SU-DHL-6 (cell line): ENCODE results near the gene AVEN.

ENCODE experiments used
- H2AFZ ChIP-seq: fragments of 200-600 bp; sonication (generic); 2 replicates; pipeline ENCODE4 v1.6.1; 2014; ENCODE audit warnings: low read depth, mild to moderate bottlenecking, moderate library complexity, mixed read lengths, antibody characterized with exemption, low read length; ENCODE audit not compliant: severe bottlenecking
- H3F3A ChIP-seq: fragments of 200-600 bp; shearing (Covaris generic); 2 replicates; pipeline ENCODE4 v1.6.0; 2016; ENCODE audit warnings: antibody characterized with exemption, mild to moderate bottlenecking; ENCODE audit not compliant: insufficient read depth
- H3K27ac ChIP-seq: fragments of 200-600 bp; sonication (generic); 2 replicates; pipeline ENCODE4 v1.5.1; 2016; ENCODE audit warnings: low read depth, mild to moderate bottlenecking, low read length, moderate library complexity, mixed read lengths
- H3K27me3 ChIP-seq: fragments of 200-600 bp; sonication (generic), shearing (Covaris generic); 2 replicates; pipeline ENCODE4 v1.6.0; 2014; ENCODE audit warnings: mild to moderate bottlenecking, low read length
- H3K36me3 ChIP-seq: fragments of 200-600 bp; sonication (generic); 2 replicates; pipeline ENCODE4 v1.6.1; 2014; ENCODE audit warnings: mild to moderate bottlenecking, low read length, mixed read lengths
- H3K4me2 ChIP-seq: fragments of 300-600, 200-600 bp; shearing (Covaris generic), sonication (generic); 2 replicates; pipeline ENCODE4 v1.6.0; 2014; ENCODE audit warnings: low read length, low read depth, mild to moderate bottlenecking; ENCODE audit not compliant: poor library complexity, severe bottlenecking
- H3K4me3 ChIP-seq: fragments of 200-600 bp; sonication (generic); 2 replicates; pipeline ENCODE4 v1.5.1; 2014; ENCODE audit warnings: antibody characterized with exemption, low read length, mild to moderate bottlenecking, mixed read lengths; ENCODE audit not compliant: insufficient read depth, poor library complexity, severe bottlenecking
- H3K79me2 ChIP-seq: fragments of 200-600 bp; sonication (generic); 2 replicates; pipeline ENCODE4 v1.6.1; 2014; ENCODE audit warnings: mild to moderate bottlenecking, low read length, moderate library complexity; ENCODE audit not compliant: insufficient read depth
- H3K9ac ChIP-seq: fragments of 200-600 bp; sonication (generic); 2 replicates; pipeline ENCODE4 v1.7.0; 2014; ENCODE audit warnings: mild to moderate bottlenecking, low read length
- H3K9me2 ChIP-seq: fragments of 200-600 bp; sonication (generic); replicated peaks from 2 replicates; pipeline ENCODE4 v1.6.1; 2014; ENCODE audit warnings: low read length; ENCODE audit not compliant: insufficient read depth
- H3K9me3 ChIP-seq: fragments of 200-600 bp; sonication (generic); 2 replicates; pipeline ENCODE4 v1.6.1; 2014; ENCODE audit warnings: low read length, mixed read lengths; ENCODE audit not compliant: insufficient read depth
- H4K20me1 ChIP-seq: fragments of 200-600 bp; sonication (generic); 2 replicates; pipeline ENCODE4 v1.6.1; 2014; ENCODE audit warnings: low read depth, mild to moderate bottlenecking, antibody characterized with exemption, low read length, moderate library complexity, mixed read lengths
- CTCF ChIP-seq: fragments of 200-600 bp; sonication (generic); IDR thresholded peaks from one replicate; pipeline ENCODE4 v1.5.1; 2017; ENCODE audit warnings: antibody characterized with exemption, mild to moderate bottlenecking, low read length, moderate library complexity; ENCODE audit not compliant: insufficient read depth, poor library complexity, severe bottlenecking
- EZH2phosphoT487 ChIP-seq: fragments of 200-600 bp; sonication (generic), shearing (Covaris generic); conservative IDR thresholded peaks from 2 replicates; pipeline ENCODE4 v1.6.1; 2018; ENCODE audit warnings: mild to moderate bottlenecking, antibody characterized with exemption, low read length, moderate library complexity, mixed read lengths

Gene AVEN

GRCh38 chr15:33982516-33982915 lies 56.5 kb downstream of the AVEN start:
- Histone ChIP-seq H3K9me2 (no peaks in the 10 kb centered on the region), H3K27ac (no peak overlapping the region), H3K4me3 (no peak overlapping the region), H3K9ac (no peak overlapping the region), H3K79me2 (no peaks in the 10 kb centered on the region), H3K27me3 (no peaks in the 10 kb centered on the region), H4K20me1 (no peaks in the 10 kb centered on the region), H3F3A (no peaks in the 10 kb centered on the region), H3K36me3 (no peaks in the 10 kb centered on the region), H2AFZ (no peak overlapping the region), H3K9me3 (no peaks in the 10 kb centered on the region), H3K4me2 (no peak overlapping the region)
- TF ChIP-seq EZH2phosphoT487 (no peak), CTCF (no peak)

- H4K20me1 ChIP-seq, result no peaks in the 10 kb centered on the region
- H3K4me2 ChIP-seq, result no peak overlapping the region
- H3K27me3 ChIP-seq, result no peaks in the 10 kb centered on the region
- H3K9ac ChIP-seq, result no peak overlapping the region
- no peaks in the 10 kb centered on the region for H3K79me2 ChIP-seq
- H3K36me3 ChIP-seq, result no peaks in the 10 kb centered on the region
- no peak overlapping the region for H3K27ac ChIP-seq
- no peaks in the 10 kb centered on the region for H3F3A ChIP-seq
- no peak for TF ChIP-seq CTCF
- TF ChIP-seq EZH2phosphoT487, result no peak
- H3K9me2 ChIP-seq, result no peaks in the 10 kb centered on the region
- no peak overlapping the region for H2AFZ ChIP-seq
- no peak overlapping the region for H3K4me3 ChIP-seq
- H3K9me3 ChIP-seq, result no peaks in the 10 kb centered on the region
These were observed 58.8 kb downstream of the AVEN start for GRCh38 chr15:33980159-33980558.

- TF ChIP-seq EZH2phosphoT487, result no peak
- no peak for TF ChIP-seq CTCF
- no peak overlapping the region for H2AFZ ChIP-seq
- H3K4me2 ChIP-seq, result no peak overlapping the region
- no peaks in the 10 kb centered on the region for H3K9me2 ChIP-seq
- H3F3A ChIP-seq, result no peaks in the 10 kb centered on the region
- H3K27ac ChIP-seq, result no peak overlapping the region
- no peaks in the 10 kb centered on the region for H3K79me2 ChIP-seq
- H3K4me3 ChIP-seq, result no peak overlapping the region
- no peak overlapping the region for H3K9ac ChIP-seq
- no peaks in the 10 kb centered on the region for H3K36me3 ChIP-seq
- no peaks in the 10 kb centered on the region for H3K9me3 ChIP-seq
- H4K20me1 ChIP-seq, result no peaks in the 10 kb centered on the region
- H3K27me3 ChIP-seq, result no peaks in the 10 kb centered on the region
These were observed 63.9 kb downstream of the AVEN start for GRCh38 chr15:33975022-33975565.

GRCh38 chr15:33971811-33972210 lies 67.2 kb downstream of the AVEN start:
- no peaks in the 10 kb centered on the region for H3K79me2 ChIP-seq
- no peaks in the 10 kb centered on the region for H3K9me2 ChIP-seq
- H3K27ac ChIP-seq, result no peak overlapping the region
- H3K27me3 ChIP-seq, result no peaks in the 10 kb centered on the region
- H2AFZ ChIP-seq, result no peak overlapping the region
- no peak overlapping the region for H3K4me3 ChIP-seq
- no peaks in the 10 kb centered on the region for H3K36me3 ChIP-seq
- no peaks in the 10 kb centered on the region for H3F3A ChIP-seq
- H3K4me2 ChIP-seq, result no peak overlapping the region
- TF ChIP-seq EZH2phosphoT487 (no peak), CTCF (no peak)
- no peaks in the 10 kb centered on the region for H3K9me3 ChIP-seq
- no peak overlapping the region for H3K9ac ChIP-seq
- H4K20me1 ChIP-seq, result 0 out of 2 replicates have a peak, but pooled peaks cover 4% of the 10 kb centered on the region
